GM18498 (cell line): ENCODE data around the gene STARD7.
"Not testable (repeated sequence)": the region's sequence is repeated elsewhere in the genome, so short reads cannot be mapped to it uniquely, and the experiment has no call there.

Experiments
- ATAC-seq: cut with Tn5 transposase; IDR thresholded peaks from one replicate; pipeline ENCODE4 v1.9.1; 2021; ENCODE audit warnings: mild to moderate bottlenecking, moderate library complexity; ENCODE audit not compliant: unreplicated experiment

The STARD7 gene

DNA sequence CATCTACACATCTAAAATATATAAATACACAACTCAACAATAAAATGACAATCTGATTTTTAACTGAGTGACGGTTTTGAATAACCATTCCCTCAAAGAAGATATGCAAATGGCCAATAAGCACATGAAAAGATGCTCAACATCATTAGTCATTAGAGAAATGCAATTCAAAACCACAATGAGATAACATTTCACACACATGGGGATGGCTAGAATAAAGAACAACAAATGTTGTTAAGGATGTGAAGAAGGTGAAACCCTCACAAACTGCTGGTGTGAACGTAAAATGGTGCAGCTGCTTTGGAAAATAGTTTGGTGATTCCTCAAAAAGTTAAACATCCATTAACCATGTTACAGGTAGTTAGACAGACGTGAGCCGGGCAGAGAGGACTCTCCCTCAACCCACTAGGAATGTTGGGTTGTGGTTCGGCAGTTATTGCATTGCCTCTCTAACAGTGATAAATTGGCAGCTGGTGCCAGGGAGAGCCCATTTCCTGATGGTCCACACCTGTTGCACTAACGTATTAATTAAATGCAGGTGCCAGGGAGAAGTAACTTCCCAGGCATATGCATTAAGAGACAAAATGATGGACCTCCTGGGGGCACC is 41.1 kb downstream of the STARD7 start:
- no peak for ATAC-seq

DNA sequence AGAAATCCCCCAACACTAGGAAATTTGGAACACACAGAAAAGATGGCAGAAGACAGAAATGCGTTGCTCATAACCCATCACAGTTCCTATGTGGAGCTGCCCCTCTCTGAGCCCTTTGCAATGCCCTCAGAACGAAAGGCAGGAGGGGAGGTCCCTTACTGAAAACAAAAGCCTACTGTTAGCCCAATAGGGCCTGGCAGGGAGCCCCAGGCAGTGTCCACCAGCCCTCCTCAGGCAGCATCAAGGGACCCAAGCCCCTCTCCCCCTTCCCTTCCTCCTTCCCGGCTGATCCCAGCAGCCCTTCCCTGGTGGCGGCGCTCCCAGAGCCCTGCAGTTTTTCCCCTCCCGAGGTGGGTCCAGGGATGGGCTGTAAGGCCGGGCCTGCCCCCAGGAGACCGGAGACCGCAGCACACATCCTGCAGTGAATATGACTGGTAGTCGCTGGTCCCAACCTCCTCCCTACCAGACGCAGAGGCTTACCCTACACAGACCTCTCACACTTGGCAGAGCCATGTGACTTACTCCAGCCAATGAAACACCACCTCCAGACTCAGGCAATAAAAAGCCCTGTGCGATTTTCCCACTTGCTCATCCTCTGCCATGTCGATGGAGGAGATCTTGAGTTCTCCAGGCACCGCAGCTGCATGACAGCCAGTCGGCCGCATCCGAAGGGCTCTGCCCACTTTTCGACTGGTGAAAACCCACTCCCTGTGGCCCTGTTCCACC is 44.0 kb downstream of the STARD7 start:
- peak; percentile 65 for ATAC-seq

DNA sequence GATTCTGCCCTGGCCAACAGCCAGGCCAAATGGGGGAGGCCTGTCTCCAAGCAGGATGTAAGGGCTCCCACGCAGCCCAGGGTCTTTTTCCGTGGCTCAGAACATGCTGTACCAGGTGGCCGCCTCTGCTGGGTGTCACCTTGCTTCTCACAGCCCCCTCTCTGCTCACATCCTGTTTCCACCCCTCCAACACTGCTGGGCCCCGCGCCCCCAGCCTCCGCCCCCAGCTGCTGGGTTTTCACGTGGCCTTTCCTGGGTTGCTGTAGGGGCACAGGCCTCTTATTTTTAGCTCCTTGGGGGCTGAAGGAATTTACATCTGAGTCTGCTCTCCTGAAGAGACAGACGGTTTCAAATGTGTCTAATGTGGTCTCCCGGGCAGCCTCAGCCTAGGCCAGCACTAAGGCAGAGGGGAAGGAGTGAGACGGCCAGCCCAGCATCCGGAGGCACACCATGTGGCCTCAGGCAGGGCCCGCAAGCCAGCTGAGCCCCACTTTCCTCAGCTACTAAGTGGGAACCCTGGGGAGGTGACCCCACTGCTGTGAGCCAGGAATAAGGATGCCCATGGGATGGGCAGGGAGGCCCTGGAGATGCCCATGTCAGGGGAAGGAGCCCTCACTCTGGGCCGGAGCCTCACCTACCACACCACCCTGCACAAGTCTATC is 44.7 kb downstream of the STARD7 start:
- peak; percentile 70 for ATAC-seq

DNA sequence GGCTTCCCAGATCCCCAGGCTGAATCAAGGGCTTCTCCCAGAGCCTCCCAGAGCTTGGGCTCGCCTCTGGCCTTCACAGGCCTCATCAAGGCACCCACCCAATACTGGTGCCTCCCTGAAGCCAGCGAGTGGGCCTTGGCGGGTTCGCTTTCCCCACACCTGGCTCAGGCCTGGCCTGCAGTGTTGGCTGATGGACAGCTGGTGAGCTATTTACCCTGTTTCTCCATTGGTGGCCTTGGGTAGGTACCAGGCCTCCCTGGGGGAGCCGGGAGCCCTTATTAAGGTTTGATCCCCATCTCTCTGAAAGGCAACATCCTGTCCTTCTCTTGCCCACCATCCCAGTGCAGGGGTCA is 45.2 kb downstream of the STARD7 start:
- no peak for ATAC-seq

DNA sequence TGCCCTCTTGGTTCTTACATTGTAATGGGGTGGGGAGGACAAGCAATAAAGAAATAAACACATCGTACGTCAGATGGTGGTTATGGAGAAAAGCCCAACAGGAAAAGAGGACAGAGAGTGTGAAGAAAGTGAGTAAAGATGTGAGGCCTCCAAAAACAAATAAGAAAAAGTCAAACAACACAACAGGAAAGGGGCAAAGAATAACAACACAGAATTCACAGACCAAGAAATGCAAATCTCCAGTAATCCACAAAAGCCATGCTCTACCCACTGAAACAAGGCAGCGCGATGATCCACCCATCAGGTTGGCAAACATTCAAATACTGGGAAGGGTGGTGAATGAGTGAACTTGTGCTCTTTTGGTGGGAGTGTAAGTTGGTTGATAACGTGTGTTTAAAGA is 46.7 kb downstream of the STARD7 start:
- ATAC-seq: no peak

DNA sequence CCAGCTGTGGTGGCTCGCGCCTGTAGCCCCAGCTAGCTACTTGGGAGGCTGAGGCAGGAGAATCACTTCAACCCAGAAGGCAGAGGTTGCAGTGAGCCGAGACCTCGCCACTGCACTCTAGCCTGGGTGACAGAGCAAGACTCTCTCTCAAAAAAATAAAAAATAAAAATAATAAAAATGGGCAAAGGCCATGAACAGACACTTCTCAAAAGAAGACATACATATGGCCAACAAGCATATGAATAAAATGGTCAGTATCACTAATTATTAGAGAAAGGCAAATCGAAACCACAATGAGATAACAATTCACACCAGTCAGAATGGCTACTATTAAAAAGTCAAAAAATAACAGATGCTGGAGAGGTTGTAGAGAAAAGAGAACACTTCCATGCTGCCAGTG is 48.3 kb downstream of the STARD7 start:
- ATAC-seq: not testable (repeated sequence)

DNA sequence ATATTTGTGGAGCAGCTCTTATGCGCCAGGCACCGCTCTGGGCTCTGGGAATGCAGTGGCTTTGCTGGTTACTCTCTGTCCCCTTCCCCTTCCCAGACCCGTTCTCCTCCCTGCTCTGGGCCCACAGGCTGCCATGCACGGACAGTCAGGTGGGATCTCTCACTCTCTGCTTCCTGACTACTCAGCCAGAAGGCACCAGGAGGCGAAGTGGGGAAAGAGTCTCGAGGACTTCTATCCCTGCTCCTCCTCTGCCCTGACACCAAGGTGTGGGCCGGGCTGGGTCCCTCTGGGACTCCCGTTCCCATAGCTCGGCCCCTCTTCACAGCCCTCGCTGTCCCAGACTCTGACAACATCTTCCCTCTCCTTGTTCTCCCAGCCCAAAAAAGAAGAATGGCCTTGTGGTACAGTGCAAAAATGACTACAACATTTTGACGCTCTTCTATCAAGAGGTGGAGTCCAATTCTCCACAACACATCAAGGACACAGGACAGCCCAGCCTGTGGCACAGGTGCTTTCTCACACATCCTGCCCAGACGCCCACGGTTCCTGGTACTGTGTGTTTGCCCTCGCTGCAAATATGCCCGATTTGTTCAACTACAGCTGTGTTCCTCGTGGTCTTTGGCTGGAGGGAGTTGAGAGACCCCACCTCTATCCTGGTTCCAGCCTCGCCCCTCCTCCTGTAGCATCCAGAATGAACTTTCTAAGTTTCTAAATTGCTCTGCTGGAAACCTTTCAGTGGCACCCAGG is 49.4 kb downstream of the STARD7 start:
- no peak for ATAC-seq

DNA sequence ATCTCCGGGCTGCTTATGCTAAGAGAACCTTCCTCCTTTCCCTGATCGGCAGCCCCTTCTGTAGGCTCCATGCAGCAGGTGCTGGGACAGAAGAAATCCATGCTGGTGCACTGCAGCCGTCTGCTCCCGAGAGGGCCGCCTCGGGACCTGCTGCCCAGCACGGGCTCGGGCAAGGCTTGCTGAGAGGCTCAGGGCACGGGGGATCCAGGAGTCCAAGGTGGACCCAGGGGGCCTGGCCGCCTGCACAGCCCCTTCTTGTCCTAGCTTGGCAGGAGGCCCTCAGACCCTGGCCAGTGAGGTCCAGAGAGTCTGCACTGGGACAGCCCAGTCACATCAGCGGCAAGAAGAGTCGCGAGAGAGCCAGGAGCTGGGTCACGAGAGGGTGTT is 50.1 kb downstream of the STARD7 start:
- ATAC-seq: no peak

DNA sequence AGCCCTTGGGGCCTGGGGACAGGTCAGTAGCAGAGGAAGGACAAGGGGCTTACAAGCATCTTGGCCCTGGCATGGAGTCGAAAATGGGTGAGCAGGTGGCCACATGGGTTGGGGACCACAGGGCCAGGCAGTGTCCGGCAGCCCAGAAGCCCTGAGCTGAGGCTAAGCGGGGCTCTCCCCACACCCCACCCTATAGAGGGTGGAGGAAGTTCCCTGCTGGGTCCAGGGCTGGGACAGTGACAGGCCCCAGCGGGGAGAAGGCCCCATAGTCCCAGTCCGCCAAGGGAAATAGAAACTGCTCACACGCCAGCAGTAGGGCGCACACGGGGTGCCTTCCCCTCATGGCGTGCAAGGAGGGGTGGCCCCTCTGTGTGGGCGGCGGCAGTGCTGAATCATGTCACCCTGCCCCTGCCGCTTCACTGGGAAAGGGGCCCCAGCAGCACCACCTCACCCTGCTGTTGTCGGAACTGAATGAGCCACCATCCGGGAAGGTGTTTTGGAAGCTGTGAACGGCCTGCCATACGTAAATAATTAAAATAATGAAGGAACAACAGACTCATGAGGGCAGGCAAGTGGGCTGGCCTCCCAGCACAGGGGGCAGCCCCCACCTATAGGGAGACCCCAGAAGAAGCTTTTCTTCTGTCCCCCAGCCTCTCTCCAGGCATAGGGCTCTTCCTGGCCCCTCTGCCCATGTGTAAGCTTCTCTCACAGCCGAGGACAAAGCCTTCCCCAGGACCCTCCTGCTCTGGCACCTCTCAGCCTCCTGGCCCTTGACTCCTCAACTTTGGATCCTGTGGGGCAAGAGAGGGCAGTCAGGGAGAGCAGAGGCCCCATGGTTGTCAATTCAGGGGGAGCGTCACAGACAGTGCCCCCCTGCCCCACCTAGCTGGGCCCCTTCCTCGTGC is 50.7 kb downstream of the STARD7 start:
- ATAC-seq: peak; percentile 65

DNA sequence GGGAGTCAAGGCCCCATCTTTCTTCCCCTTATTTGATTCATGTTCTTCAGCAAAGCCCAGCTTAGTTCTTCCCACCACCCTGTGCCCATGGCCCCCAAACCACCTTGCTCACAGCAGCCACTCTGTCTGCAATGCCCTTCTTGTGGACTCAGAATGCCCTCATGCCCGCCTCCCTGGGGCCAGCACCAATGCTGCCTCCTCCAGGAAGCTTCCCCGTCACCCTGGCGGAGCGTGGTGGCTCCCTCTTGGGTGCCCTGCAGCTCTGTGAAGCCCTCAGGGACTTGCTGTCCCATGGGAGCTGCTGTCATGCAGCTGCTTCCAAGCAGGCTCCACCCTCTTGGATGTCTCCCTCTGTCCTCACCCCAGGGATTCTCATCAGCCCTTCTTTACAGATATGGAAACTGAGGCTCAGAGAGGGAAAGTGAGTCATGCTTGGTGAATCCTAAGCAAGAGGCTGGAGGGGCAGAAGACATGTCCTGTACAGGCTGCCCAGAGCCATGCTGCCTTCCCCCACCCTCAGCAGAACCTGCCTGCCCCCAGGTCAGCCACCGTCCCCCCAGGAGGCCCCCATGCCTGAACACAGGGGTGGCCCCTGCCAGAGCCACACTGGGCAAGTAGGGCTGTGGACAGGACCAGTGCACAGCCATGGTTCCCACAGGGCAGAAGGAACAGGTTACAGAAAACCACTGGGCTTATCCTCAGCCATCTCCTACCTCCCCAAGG is 51.5 kb downstream of the STARD7 start:
- ATAC-seq: peak; percentile 37

DNA sequence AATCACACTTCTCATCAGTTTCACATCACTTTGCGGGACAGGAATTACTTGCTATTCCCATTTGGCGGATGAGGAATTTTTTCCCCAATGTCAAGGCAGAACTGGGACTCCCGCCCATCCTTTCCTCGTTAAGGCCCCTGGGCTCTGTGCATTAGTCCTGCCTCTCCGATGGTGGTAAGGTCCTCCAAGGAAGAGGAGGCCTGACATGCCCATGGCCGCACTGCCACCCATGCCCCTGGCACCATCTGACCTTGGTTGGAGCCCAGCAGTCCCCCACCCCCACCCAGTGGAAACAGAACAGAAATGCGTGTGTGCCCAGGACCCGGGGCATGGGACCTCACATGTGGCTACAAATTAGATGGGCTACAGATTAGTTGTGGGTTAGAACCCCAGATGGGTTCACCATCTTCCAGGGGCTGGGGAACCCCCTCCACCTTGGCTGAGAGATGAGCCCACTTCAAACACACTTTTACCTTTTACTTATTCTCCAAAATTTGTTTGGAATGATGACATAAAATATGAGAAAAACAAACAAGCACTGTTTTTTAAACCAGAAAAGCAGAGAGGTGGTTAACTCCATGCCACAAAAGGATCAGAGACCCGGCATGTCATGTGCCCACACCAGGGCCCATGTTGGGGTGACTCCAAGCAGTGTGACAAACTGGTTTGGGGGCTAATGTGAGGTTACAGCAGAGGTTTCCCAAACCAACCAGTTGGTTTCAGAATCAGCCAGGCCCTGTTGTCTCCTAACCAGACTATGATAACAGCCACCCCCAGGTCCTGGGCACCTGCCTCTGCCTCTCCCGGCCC is 52.4 kb downstream of the STARD7 start:
- ATAC-seq: no peak

DNA sequence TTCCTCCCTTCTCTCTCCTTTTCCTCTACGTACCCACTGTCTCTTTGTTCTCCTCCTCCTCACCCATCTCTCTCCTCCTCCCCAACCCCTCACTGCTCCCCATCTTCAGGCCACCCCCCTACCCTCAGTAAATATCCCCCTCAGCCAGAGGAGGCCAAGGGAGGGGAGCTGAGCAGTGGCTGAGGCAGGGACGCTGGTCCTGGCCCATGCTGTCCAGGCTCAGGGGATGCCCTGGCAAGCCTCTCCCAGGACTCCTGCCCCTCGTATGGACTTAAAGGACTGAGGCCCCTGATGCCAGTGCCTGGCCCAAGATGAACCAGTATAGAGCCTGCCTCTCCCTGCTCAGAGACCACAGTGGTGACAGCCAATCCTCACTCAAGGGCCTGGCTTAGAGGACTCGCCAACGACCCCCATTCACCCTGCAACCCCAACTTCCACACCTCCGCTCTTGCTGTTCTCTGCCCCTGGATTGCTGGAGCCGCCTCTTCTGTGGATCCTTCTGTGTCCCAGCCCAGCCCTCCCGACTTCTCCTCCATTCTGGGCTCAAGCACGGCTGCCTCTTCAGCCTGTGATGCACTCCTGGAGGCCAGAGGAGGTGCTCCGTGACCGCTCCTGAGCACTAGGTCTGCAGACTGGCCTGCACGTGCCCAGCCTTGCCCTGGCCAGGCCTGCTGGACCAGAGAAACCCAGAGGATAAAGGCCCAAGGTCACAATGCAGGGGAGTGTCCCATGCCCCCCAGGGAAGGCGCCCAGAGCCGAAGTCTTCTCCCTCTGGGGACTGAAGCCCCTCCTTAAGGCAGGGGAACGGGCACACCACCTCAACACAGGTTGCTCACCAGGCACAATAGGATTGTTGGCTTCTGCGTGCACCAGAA is 53.9 kb downstream of the STARD7 start:
- no peak for ATAC-seq

DNA sequence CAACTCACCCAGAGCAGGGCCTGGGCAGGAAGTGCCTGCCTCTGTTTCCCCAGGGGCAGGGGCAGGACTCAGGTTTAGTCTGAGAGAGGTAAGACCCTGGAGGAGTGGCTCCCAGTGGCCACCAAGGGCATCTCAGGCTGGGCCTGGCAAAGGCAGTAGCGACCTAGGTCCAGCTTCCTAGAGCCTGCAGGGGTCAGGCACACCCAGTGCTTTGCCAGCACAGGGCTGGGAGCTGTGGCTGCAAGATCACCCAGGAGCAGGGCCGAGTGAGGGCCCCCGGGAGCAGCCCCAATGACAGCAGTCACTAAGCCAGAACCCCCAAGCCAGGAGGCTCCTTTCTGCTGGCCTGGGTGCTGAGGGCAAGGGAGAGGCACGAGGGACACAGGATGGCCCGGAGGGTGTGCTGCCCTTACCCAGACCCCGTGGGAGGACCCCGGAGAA is 54.6 kb downstream of the STARD7 start:
- ATAC-seq: no peak

DNA sequence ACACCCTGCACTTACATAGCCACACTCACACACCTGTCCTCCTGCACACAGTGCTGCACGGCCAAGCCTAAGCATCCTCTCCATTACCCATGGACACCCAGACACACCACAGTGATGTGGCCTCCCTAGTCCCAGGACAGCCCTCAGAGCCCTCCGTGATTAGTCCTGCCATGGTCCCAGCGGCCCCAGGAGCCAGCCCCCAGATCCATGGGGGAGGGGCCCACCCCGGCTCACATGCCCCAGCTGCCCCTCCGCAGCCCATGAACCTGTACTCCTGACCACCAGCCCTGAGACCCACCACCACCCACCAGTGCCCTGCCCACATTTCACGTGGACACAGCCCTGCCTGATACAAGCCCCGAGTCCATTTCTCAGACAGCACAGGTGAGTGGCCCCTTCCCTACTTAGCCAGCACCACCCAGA is 55.3 kb downstream of the STARD7 start:
- ATAC-seq: no peak

DNA sequence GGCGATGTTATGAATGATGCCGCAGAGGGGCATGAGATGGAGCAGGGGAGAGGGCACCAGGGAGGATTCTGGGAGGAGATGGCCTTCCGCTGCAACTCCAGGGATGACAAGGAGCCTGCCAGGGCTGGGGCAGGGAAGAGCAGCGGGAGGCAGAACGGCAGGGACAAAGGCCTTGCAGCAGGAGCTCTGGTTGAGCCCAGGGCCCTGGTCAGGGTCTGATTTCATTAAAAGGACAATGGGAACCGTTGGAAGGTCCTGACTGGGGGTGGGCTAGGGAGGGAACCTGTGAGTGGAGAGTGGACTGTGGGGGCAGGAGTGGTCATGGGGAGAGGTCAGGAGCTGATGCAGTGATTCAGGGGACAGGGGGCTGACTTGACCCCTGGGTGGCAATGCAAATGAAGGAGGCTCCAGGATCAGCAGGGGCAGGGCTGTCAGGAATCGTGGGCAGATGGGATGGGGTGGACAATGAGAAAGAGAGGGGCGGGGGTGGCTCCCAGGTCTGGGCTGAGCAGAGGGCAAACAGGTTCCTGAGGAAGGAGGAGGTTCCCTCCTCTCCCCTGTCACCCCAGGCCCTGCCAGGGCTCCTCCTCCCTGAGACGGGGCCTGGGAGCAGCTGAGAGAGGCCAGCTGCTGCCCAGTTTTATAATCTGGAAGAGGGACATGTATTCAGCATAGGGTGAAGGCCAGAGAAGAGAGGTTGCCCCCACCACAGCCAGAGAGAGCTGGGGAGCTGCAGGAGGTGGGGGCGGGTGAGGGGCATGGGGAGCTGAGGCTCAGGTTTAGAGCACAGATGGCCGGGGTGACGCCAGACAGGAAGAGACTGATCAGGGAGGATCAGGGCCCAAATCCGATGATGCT is 56.1 kb downstream of the STARD7 start:
- ATAC-seq: no peak

DNA sequence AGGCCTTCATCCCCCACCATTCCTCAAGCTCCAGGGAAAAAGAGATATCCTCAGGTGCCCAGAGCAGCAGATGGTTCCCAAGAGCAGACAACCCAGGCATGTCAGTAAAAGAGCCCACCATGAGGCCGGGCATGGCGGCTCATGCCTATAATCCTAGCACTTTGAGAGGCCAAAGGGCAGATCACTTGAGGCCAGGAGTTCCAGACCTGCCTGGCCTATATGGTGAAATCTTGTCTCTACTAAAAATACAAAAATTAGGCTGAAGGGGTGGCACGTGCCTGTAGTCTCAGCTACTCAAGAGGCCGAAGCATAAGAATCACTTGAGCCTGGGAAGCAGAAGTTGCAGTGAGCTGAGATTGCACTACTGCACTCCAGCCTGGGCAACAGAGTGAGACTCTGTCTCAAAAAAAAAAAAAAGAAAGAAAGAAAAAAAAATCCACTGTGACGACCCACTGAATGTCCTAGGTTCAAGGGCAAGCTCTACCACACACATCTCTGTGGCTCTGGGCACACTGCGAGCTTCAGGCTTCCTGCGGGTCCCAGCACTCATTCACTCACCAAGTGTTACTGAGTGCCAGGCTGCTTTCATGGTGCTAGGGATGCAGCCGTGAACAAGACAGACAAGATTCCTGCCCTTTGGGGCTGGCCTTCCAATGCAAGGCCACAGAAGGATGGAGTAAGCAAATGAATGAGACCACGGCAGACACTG is 56.9 kb downstream of the STARD7 start:
- no peak for ATAC-seq
